ENCODE data around the gene SLC39A1. TPM values are rescaled to one million over a fixed set of nuclear protein-coding genes. Genes with fewer than 3 reads are reported as not detected.

SLC39A1 gene
- total and polyA plus RNA-seq, 9 of the 15 experiments (the other 6 are each of a cell fraction or from before 2014, with no cell fraction given) = 9.9 to 81.1 (median 62.7) TPM

- TF ChIP-seq, protein P1, sequence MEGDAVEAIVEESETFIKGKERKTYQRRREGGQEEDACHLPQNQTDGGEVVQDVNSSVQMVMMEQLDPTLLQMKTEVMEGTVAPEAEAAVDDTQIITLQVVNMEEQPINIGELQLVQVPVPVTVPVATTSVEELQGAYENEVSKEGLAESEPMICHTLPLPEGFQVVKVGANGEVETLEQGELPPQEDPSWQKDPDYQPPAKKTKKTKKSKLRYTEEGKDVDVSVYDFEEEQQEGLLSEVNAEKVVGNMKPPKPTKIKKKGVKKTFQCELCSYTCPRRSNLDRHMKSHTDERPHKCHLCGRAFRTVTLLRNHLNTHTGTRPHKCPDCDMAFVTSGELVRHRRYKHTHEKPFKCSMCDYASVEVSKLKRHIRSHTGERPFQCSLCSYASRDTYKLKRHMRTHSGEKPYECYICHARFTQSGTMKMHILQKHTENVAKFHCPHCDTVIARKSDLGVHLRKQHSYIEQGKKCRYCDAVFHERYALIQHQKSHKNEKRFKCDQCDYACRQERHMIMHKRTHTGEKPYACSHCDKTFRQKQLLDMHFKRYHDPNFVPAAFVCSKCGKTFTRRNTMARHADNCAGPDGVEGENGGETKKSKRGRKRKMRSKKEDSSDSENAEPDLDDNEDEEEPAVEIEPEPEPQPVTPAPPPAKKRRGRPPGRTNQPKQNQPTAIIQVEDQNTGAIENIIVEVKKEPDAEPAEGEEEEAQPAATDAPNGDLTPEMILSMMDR (IDR thresholded peaks at IDR 0.05 in 2 of 3, conservative IDR thresholded peaks at IDR 0.05 in 1 of 3; ENCODE audit: insufficient read depth in 2 of 3, low read depth in 1 of 3, low read length in 3 of 3) = peak in 1 of 3 experiments; percentile 8; a peak in 1 of 6 replicates
- TF ChIP-seq ZC3H4 (CRISPR knock-in tag; IDR thresholded peaks at IDR 0.05; ENCODE audit: borderline replicate concordance) (no peak), ZNF583 (CRISPR knock-in tag; IDR thresholded peaks at IDR 0.05) (0 out of 2 replicates have a peak, but pooled peaks have one; percentile 65), AFF1 (IDR thresholded peaks at IDR 0.05; ENCODE audit: low read depth in 1 of 2, partially characterized antibody in 2 of 2) (peak in 1 of 2 experiments; percentile 100), ILK (tag; IDR thresholded peaks at IDR 0.05; ENCODE audit: borderline replicate concordance, low read depth) (no peak), E2F5 (CRISPR knock-in tag; IDR thresholded peaks at IDR 0.05) (no peak), TSC22D4 (tag; IDR thresholded peaks at IDR 0.05) (no peak), ZNF263 (CRISPR knock-in tag; IDR thresholded peaks at IDR 0.05; ENCODE audit: borderline replicate concordance) (no peak), NCOA6 (IDR thresholded peaks at IDR 0.05) (no peak), SAFB2 (IDR thresholded peaks at IDR 0.05; ENCODE audit: borderline replicate concordance, low read depth, low read length, severe bottlenecking) (no peak), ZNF449 (CRISPR knock-in tag; IDR thresholded peaks at IDR 0.05) (no peak), HMG20B (CRISPR knock-in tag; IDR thresholded peaks at IDR 0.05) (no peak), DNMT1 (IDR thresholded peaks at IDR 0.05) (no peak), ZBTB1 (CRISPR knock-in tag; IDR thresholded peaks at IDR 0.05; ENCODE audit: borderline replicate concordance, low read depth) (no peak), ZNF212 (CRISPR knock-in tag; IDR thresholded peaks at IDR 0.05) (no peak; the same call in 1 of the 2 replicates), ETV6 (IDR thresholded peaks at IDR 0.05; ENCODE audit: borderline replicate concordance in 1 of 2, low read depth in 2 of 2, low read length in 1 of 2) (no peak; a peak in 1 of 4 replicates), ETV6 (CRISPR knock-in tag; IDR thresholded peaks at IDR 0.05; ENCODE audit: borderline replicate concordance) (no peak), ZFPM2 (CRISPR knock-in tag; IDR thresholded peaks at IDR 0.05) (no peak)
These were observed 5.0 kb downstream of the SLC39A1 start, which contains the start of gene CRTC2 (continued) for GRCh38 chr1:153958111-153958960.
